ENCODE data around the gene DCLK3. TPM values are rescaled to one million over a fixed set of nuclear protein-coding genes. Genes with fewer than 3 reads are reported as not detected.

DCLK3 gene
- polyA plus RNA-seq, 1 donor (not counting 4 experiments of a cell fraction or from before 2014, with no cell fraction given): not detected

DNA sequence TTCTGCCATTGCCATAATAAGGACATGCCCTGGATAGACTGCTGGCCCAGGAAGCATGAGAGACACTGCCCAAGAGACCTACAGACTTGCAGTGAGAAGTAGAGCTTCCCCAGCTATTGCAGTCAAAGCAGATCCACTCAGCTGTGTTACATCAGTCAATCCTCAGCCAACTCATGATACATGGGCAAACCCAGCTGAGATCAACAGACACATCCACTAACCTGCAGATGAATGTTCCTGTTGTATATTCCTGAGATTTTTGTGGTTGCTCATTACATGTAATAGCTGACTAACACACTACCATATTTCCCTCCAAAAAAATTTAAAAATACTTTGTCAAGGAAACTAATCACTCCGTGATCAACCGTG lies 68.6 kb downstream of the DCLK3 start:
- peak; percentile 90 for FAIRE-seq
- Histone ChIP-seq H3K4me1 (ENCODE audit: control insufficient read depth, extremely low read depth, insufficient read depth, low read length) (peaks cover 15% of the 10 kb centered on the region), H3K9ac (ENCODE audit: control insufficient read depth, extremely low read depth, insufficient read depth, low read length) (no peak overlapping the region), H3K27ac (ENCODE audit: control insufficient read depth, insufficient read depth, low read length) (peak overlapping the region; percentile 34), H3K4me2 (ENCODE audit: control insufficient read depth, extremely low read depth, insufficient read depth, low read depth, low read length) (peak overlapping the region; percentile 30), H3K4me3 (ENCODE audit: control insufficient read depth in 2 of 3, extremely low read depth in 1 of 3, insufficient read depth in 2 of 3, low read depth in 1 of 3, low read length in 3 of 3) (no peak overlapping the region), H4K20me1 (ENCODE audit: control insufficient read depth, extremely low read depth, insufficient read depth, low read length) (no peaks in the 10 kb centered on the region), H3K9me1 (ENCODE audit: control insufficient read depth, extremely low read depth, insufficient read depth, low read length) (no peaks in the 10 kb centered on the region), H3K27me3 (ENCODE audit: control insufficient read depth, extremely low read depth, insufficient read depth, low read length) (no peaks in the 10 kb centered on the region), H3K9me3 (ENCODE audit: control insufficient read depth, low read depth, low read length) (no peaks in the 10 kb centered on the region), H2AFZ (ENCODE audit: control insufficient read depth, low read length) (no peak overlapping the region), H3K79me2 (ENCODE audit: control insufficient read depth, insufficient read depth, low read length) (no peaks in the 10 kb centered on the region), H3K36me3 (ENCODE audit: control insufficient read depth in 2 of 2, extremely low read depth in 1 of 2, insufficient read depth in 2 of 2, low read length in 2 of 2) (no peaks in the 10 kb centered on the region)
- DNase-seq (ENCODE audit: low read depth, low spot score): peak; percentile 86
- dilution Hi-C loops (cut with MboI; ENCODE audit: extremely low pct_ligation_motif_present, low sequenced_read_pairs): loop anchor here (25.0 kb wide), 2 partner anchors 108 to 733 kb away; no protein-coding TSS in a partner anchor
- TF ChIP-seq EZH2 (IDR thresholded peaks at IDR 0.05; ENCODE audit: low read length): no peak
- TF ChIP-seq, protein P1, sequence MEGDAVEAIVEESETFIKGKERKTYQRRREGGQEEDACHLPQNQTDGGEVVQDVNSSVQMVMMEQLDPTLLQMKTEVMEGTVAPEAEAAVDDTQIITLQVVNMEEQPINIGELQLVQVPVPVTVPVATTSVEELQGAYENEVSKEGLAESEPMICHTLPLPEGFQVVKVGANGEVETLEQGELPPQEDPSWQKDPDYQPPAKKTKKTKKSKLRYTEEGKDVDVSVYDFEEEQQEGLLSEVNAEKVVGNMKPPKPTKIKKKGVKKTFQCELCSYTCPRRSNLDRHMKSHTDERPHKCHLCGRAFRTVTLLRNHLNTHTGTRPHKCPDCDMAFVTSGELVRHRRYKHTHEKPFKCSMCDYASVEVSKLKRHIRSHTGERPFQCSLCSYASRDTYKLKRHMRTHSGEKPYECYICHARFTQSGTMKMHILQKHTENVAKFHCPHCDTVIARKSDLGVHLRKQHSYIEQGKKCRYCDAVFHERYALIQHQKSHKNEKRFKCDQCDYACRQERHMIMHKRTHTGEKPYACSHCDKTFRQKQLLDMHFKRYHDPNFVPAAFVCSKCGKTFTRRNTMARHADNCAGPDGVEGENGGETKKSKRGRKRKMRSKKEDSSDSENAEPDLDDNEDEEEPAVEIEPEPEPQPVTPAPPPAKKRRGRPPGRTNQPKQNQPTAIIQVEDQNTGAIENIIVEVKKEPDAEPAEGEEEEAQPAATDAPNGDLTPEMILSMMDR (optimal IDR thresholded peaks at IDR 0.05 in 1 of 3, IDR thresholded peaks at IDR 0.05 in 1 of 3, conservative IDR thresholded peaks at IDR 0.05 in 1 of 3; ENCODE audit: extremely low read depth in 1 of 3, insufficient read depth in 2 of 3, low read length in 3 of 3): no peak

DNA sequence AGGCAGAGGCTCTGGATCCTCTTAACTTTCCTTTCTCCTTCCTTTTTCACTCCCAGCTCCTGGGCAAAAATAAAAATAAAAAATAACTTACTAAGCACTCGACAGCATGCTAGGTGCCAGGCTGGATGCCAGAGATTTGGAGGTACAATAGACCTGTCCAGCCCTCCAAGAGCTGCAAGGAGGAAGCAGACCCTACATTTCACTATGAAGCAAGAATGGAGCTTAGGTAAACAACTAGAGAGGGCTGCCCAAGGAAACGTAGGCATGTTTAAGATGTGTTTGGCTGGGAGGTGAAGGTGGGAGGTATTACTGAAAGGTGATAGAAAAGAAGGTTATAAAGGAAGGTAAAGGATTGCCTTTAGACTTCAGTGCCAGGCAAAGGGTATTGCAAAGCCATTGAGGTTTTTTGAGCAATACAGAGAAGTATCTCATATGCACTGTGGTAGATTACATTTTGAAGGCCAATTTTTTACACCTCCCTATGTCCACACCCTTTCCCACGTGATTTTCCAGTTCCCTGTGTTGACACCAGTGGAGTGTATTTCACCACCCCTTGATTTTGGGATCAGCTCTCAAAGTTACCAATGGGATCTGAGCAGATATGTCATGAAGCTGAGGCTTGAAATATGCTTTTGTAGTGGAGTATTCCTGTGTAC lies 69.1 kb downstream of the DCLK3 start:
- Histone ChIP-seq H3K4me1 (ENCODE audit: control insufficient read depth, extremely low read depth, insufficient read depth, low read length) (peaks cover 15% of the 10 kb centered on the region), H3K9ac (ENCODE audit: control insufficient read depth, extremely low read depth, insufficient read depth, low read length) (no peak overlapping the region), H2AFZ (ENCODE audit: control insufficient read depth, low read length) (no peak overlapping the region), H4K20me1 (ENCODE audit: control insufficient read depth, extremely low read depth, insufficient read depth, low read length) (no peaks in the 10 kb centered on the region), H3K4me3 (ENCODE audit: control insufficient read depth in 2 of 3, extremely low read depth in 1 of 3, insufficient read depth in 2 of 3, low read depth in 1 of 3, low read length in 3 of 3) (no peak overlapping the region), H3K27me3 (ENCODE audit: control insufficient read depth, extremely low read depth, insufficient read depth, low read length) (no peaks in the 10 kb centered on the region), H3K9me3 (ENCODE audit: control insufficient read depth, low read depth, low read length) (no peaks in the 10 kb centered on the region), H3K4me2 (ENCODE audit: control insufficient read depth, extremely low read depth, insufficient read depth, low read depth, low read length) (peak overlapping the region; percentile 30), H3K27ac (ENCODE audit: control insufficient read depth, insufficient read depth, low read length) (peak overlapping the region; percentile 34), H3K79me2 (ENCODE audit: control insufficient read depth, insufficient read depth, low read length) (no peaks in the 10 kb centered on the region), H3K9me1 (ENCODE audit: control insufficient read depth, extremely low read depth, insufficient read depth, low read length) (no peaks in the 10 kb centered on the region), H3K36me3 (ENCODE audit: control insufficient read depth in 2 of 2, extremely low read depth in 1 of 2, insufficient read depth in 2 of 2, low read length in 2 of 2) (no peaks in the 10 kb centered on the region)
- dilution Hi-C loops (cut with MboI; ENCODE audit: extremely low pct_ligation_motif_present, low sequenced_read_pairs): loop anchor here (25.0 kb wide), 2 partner anchors 108 to 733 kb away; no protein-coding TSS in a partner anchor
- no peak for DNase-seq (ENCODE audit: low read depth, low spot score)
- TF ChIP-seq EZH2 (IDR thresholded peaks at IDR 0.05; ENCODE audit: low read length): no peak
- TF ChIP-seq, protein P1 (optimal IDR thresholded peaks at IDR 0.05 in 1 of 3, IDR thresholded peaks at IDR 0.05 in 1 of 3, conservative IDR thresholded peaks at IDR 0.05 in 1 of 3; ENCODE audit: extremely low read depth in 1 of 3, insufficient read depth in 2 of 3, low read length in 3 of 3): no peak
- FAIRE-seq: no peak

Measured in keratinocyte (primary cell).